ENCODE data around the gene TRPT1. TPM values are rescaled to one million over a fixed set of nuclear protein-coding genes. Genes with fewer than 3 reads are reported as not detected.

TRPT1 gene
- total RNA-seq, 5 donors from 2014 or later (not counting 1 experiment from before 2014, with no cell fraction given): 16.1 to 48.3 (median 40.2) TPM

DNA sequence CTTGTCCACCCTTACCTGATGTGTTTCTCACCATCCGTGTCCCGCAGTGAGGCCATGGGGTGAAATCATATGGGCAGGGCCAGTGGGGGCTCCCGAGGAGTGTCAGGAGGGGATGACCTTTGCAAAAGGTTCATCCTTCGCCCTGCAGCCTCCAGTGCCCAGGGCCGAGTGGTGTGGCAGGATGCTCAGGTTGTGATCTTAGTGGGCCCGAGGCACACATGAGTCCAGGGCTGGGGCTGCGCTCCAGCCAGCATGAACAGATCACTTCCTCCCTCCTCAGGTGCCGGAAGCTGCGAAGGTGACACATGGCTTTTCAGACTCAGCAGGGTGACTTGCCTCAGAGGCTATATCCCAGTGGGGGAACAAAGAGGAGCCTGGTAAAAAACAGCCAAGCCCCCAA lies 12.1 kb upstream of the TRPT1 start:
- no peaks in the 10 kb centered on the region for H3K36me3 Mint-ChIP-seq
- no peaks in the 10 kb centered on the region for H3K27me3 ChIP-seq (replicated peaks in 1 of 2; ENCODE audit: control insufficient read depth in 2 of 2, extremely low read depth in 1 of 2, insufficient read depth in 2 of 2, low read length in 1 of 2)
- no peak for DNase-seq
- ChIA-PET POLR2A (no interaction called here), CTCF (interaction anchor here in 1 of 2 donors (0.6 kb wide), 1 partner anchor 33 kb away, joined by 3 read pairs; no protein-coding TSS in a partner anchor)
- H3K9me3 Mint-ChIP-seq: no peaks in the 10 kb centered on the region
- H3K36me3 ChIP-seq (ENCODE audit: control insufficient read depth in 2 of 2, extremely low read depth in 1 of 2, insufficient read depth in 1 of 2, low read length in 1 of 2): peaks cover 11 to 16% of the 10 kb centered on the region in 2 donors
- H3K4me3 ChIP-seq (ENCODE audit: control insufficient read depth in 1 of 2, extremely low read depth in 1 of 2, low read length in 1 of 2): no peak overlapping the region
- H3K9me3 ChIP-seq: no peaks in the 10 kb centered on the region
- H3K27ac Mint-ChIP-seq: peak overlapping the region in 1 of 2 donors; percentile 55
- 89% methylated on average over 3 of the region's 9 CpGs for WGBS (ENCODE audit: insufficient coverage)
- H3K4me3 Mint-ChIP-seq: no peak overlapping the region
- H3K27ac ChIP-seq (ENCODE audit: low read length): no peak overlapping the region
- peaks cover 10 to 49% of the 10 kb centered on the region in 2 experiments for H3K4me1 ChIP-seq (ENCODE audit: control insufficient read depth in 1 of 2, extremely low read depth in 1 of 2, insufficient read depth in 2 of 2, low read length in 2 of 2)
- H3K27me3 Mint-ChIP-seq: no peaks in the 10 kb centered on the region
- H3K4me1 Mint-ChIP-seq: peaks cover 38 to 43% (median 39%) of the 10 kb centered on the region in 3 donors
- ATAC-seq (replicated peaks in 1 of 4): no peak

- Histone ChIP-seq H3K9me3 (no peaks in the 10 kb centered on the region), H3K36me3 (ENCODE audit: control insufficient read depth in 2 of 2, extremely low read depth in 1 of 2, insufficient read depth in 1 of 2, low read length in 1 of 2) (peaks cover 10 to 16% of the 10 kb centered on the region in 2 donors), H3K4me1 (ENCODE audit: control insufficient read depth in 1 of 2, extremely low read depth in 1 of 2, insufficient read depth in 2 of 2, low read length in 2 of 2) (peaks cover 8 to 48% of the 10 kb centered on the region in 2 experiments), H3K27me3 (replicated peaks in 1 of 2; ENCODE audit: control insufficient read depth in 2 of 2, extremely low read depth in 1 of 2, insufficient read depth in 2 of 2, low read length in 1 of 2) (no peaks in the 10 kb centered on the region), H3K27ac (ENCODE audit: low read length) (no peak overlapping the region), H3K4me3 (ENCODE audit: control insufficient read depth in 1 of 2, extremely low read depth in 1 of 2, low read length in 1 of 2) (no peak overlapping the region)
- Mint-ChIP-seq H3K9me3 (no peaks in the 10 kb centered on the region), H3K4me3 (no peak overlapping the region), H3K36me3 (no peaks in the 10 kb centered on the region), H3K27ac (peak overlapping the region in 1 of 2 donors; percentile 34), H3K4me1 (peaks cover 38 to 45% (median 38%) of the 10 kb centered on the region in 3 donors), H3K27me3 (no peaks in the 10 kb centered on the region)
- no peak for DNase-seq
- no peak for ATAC-seq (replicated peaks in 1 of 4)
- ChIA-PET CTCF (interaction anchor here in 1 of 2 donors (0.6 to 1.9 kb wide), 2 partner anchors 32 to 34 kb away, joined by 3 to 5 read pairs; no protein-coding TSS in a partner anchor), POLR2A (no interaction called here)
- WGBS (ENCODE audit: insufficient coverage): 98% methylated on average over 8 of the region's 12 CpGs
Measured at GRCh38 chr11:64237484-64237951, 11.5 kb upstream of the TRPT1 start.

DNA sequence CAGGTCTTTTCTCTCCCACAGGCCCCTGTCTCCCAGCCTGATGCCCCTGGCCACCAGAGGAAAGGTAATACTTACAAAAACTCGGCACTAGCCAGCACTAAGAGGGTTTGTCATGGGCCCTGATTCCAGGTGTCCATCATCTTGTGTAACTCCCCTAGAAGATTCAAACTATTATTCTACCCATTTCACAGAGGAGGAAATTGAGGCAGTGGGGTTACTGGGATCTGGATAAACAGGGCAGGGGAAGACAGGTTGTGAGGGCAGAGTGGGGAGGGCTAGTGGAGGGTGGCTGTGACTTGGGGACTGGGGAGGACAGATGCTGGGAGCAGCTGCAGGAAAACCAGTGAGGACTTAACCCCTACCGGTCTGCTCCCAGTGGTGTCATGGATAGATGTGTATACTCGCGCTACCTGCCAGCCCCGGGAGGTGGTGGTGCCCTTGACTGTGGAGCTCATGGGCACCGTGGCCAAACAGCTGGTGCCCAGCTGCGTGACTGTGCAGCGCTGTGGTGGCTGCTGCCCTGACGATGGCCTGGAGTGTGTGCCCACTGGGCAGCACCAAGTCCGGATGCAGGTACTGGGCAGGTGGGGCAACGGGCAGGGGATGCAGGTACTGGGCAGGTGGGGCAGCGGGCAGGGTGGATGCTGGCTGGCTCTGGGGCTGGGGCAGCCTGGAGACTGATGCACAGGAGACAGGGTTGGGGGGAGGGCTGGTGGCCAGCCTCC lies 9.6 kb upstream of the TRPT1 start:
- peak overlapping the region; percentile 79 to 84 (median 81) for H3K4me3 Mint-ChIP-seq
- Histone ChIP-seq H3K9me3 (no peaks in the 10 kb centered on the region), H3K27me3 (replicated peaks in 1 of 2; ENCODE audit: control insufficient read depth in 2 of 2, extremely low read depth in 1 of 2, insufficient read depth in 2 of 2, low read length in 1 of 2) (no peaks in the 10 kb centered on the region), H3K27ac (ENCODE audit: low read length) (peak overlapping the region; percentile 38), H3K36me3 (ENCODE audit: control insufficient read depth in 2 of 2, extremely low read depth in 1 of 2, insufficient read depth in 1 of 2, low read length in 1 of 2) (peaks cover 10 to 16% of the 10 kb centered on the region in 2 donors), H3K4me3 (ENCODE audit: control insufficient read depth in 1 of 2, extremely low read depth in 1 of 2, low read length in 1 of 2) (peak overlapping the region; percentile 58 to 70), H3K4me1 (ENCODE audit: control insufficient read depth in 1 of 2, extremely low read depth in 1 of 2, insufficient read depth in 2 of 2, low read length in 2 of 2) (peaks cover 9 to 51% of the 10 kb centered on the region in 2 experiments)
- no peaks in the 10 kb centered on the region for H3K9me3 Mint-ChIP-seq
- ATAC-seq (replicated peaks in 1 of 4) (no peak), DNase-seq (no peak)
- no peaks in the 10 kb centered on the region for H3K36me3 Mint-ChIP-seq
- POLR2A ChIA-PET: no interaction called here
- H3K27ac Mint-ChIP-seq: peak overlapping the region; percentile 72 to 84
- no peaks in the 10 kb centered on the region for H3K27me3 Mint-ChIP-seq
- WGBS (ENCODE audit: insufficient coverage): 95% methylated on average over 10 of the region's 12 CpGs
- CTCF ChIA-PET: interaction anchor here in 1 of 2 donors (1.9 kb wide), 1 partner anchor 31 kb away, joined by 5 read pairs; no protein-coding TSS in a partner anchor
- H3K4me1 Mint-ChIP-seq: peaks cover 42 to 45% (median 43%) of the 10 kb centered on the region in 3 donors

DNA sequence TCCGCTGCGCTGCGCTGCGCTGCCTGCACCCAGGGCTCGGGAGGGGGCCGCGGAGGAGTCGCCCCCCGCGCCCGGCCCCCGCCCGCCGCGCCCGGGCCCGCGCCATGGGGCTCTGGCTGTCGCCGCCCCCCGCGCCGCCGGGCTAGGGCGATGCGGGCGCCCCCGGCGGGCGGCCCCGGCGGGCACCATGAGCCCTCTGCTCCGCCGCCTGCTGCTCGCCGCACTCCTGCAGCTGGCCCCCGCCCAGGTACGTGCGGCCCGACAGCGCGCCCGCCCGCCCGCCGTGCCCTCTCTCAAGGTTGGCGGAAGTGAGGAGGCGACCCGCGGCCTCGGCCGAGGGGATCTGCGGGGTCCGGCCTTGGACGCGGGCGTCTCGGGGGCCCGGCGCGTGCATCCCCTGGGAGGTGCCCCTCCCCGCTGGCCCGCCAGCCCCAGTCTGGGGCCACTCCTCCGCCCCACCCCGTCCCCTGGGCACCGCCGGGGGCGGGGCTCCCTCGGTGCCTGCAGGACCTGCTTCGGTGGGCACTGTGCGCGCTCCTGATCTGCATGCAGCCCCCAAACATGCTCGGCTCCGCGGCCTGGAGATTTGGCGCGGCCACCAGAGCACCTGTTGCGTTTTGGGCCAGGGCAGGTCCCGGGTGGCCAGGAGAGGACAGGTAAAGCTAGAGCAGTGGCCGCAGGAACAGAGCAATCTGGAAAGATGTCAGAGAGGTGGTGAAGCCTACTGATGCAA lies 8.8 kb upstream of the TRPT1 start:
- Mint-ChIP-seq H3K4me1 (peaks cover 39 to 43% (median 39%) of the 10 kb centered on the region in 3 donors), H3K9me3 (no peaks in the 10 kb centered on the region), H3K27ac (peak overlapping the region; percentile 72 to 84), H3K36me3 (no peaks in the 10 kb centered on the region), H3K4me3 (peak overlapping the region; percentile 79 to 84 (median 81)), H3K27me3 (no peaks in the 10 kb centered on the region)
- under 1% methylated on average over 73 of the region's 80 CpGs for WGBS (ENCODE audit: insufficient coverage)
- Histone ChIP-seq H3K36me3 (ENCODE audit: control insufficient read depth in 2 of 2, extremely low read depth in 1 of 2, insufficient read depth in 1 of 2, low read length in 1 of 2) (peaks cover 10 to 16% of the 10 kb centered on the region in 2 donors), H3K9me3 (no peaks in the 10 kb centered on the region), H3K27me3 (replicated peaks in 1 of 2; ENCODE audit: control insufficient read depth in 2 of 2, extremely low read depth in 1 of 2, insufficient read depth in 2 of 2, low read length in 1 of 2) (no peaks in the 10 kb centered on the region), H3K4me1 (ENCODE audit: control insufficient read depth in 1 of 2, extremely low read depth in 1 of 2, insufficient read depth in 2 of 2, low read length in 2 of 2) (peaks cover 9 to 51% of the 10 kb centered on the region in 2 experiments), H3K4me3 (ENCODE audit: control insufficient read depth in 1 of 2, extremely low read depth in 1 of 2, low read length in 1 of 2) (peak overlapping the region; percentile 58 to 70), H3K27ac (ENCODE audit: low read length) (peak overlapping the region; percentile 38)
- ChIA-PET POLR2A (no interaction called here), CTCF (no interaction called here)
- DNase-seq (peak in 23 of 35 experiments; percentile 35 to 79 (median 49)), ATAC-seq (replicated peaks in 1 of 4) (peak; percentile 56 to 69 (median 61))

- Histone ChIP-seq H3K4me3 (ENCODE audit: control insufficient read depth in 1 of 2, extremely low read depth in 1 of 2, low read length in 1 of 2) (peak within 1 kb of the TSS; percentile 58 to 70), H3K36me3 (ENCODE audit: control insufficient read depth in 2 of 2, extremely low read depth in 1 of 2, insufficient read depth in 1 of 2, low read length in 1 of 2) (peaks cover 14 to 16% of the 10 kb centered on the region in 2 donors), H3K4me1 (ENCODE audit: control insufficient read depth in 1 of 2, extremely low read depth in 1 of 2, insufficient read depth in 2 of 2, low read length in 2 of 2) (peaks cover 16 to 56% of the 10 kb centered on the region in 2 experiments), H3K27me3 (replicated peaks in 1 of 2; ENCODE audit: control insufficient read depth in 2 of 2, extremely low read depth in 1 of 2, insufficient read depth in 2 of 2, low read length in 1 of 2) (no peaks in the 10 kb centered on the region), H3K27ac (ENCODE audit: low read length) (peak within 1 kb of the TSS; percentile 68), H3K9me3 (no peaks in the 10 kb centered on the region)
- ChIA-PET CTCF (no interaction called here), POLR2A (no interaction called here)
- H3K36me3 Mint-ChIP-seq: no peaks in the 10 kb centered on the region
- H3K4me1 Mint-ChIP-seq: peaks cover 42 to 51% (median 44%) of the 10 kb centered on the region in 3 donors
- peak within 1 kb of the TSS; percentile 72 to 88 for H3K27ac Mint-ChIP-seq
- peak; percentile 67 to 74 (median 69) for ATAC-seq (replicated peaks in 1 of 4)
- H3K27me3 Mint-ChIP-seq: no peaks in the 10 kb centered on the region
- H3K4me3 Mint-ChIP-seq: peak within 1 kb of the TSS; percentile 79 to 92 (median 84)
- WGBS (ENCODE audit: insufficient coverage): 17% methylated on average over 30 of the region's 62 CpGs
- no peaks in the 10 kb centered on the region for H3K9me3 Mint-ChIP-seq
- peak in 30 of 35 experiments; percentile 30 to 80 (median 54) for DNase-seq
Measured at GRCh38 chr11:64233913-64234586, 8.1 kb upstream of the TRPT1 start, which contains the start of gene VEGFB. Gene VEGFB (plus strand): TSS chr11:64234584. CDS start chr11:64234834, 250 bp downstream.

GRCh38 chr11:64232967-64233315 lies 7.0 kb upstream of the TRPT1 start:
- Histone ChIP-seq H3K9me3 (no peaks in the 10 kb centered on the region), H3K27ac (ENCODE audit: low read length) (no peak overlapping the region), H3K36me3 (ENCODE audit: control insufficient read depth in 2 of 2, extremely low read depth in 1 of 2, insufficient read depth in 1 of 2, low read length in 1 of 2) (peaks cover 6 to 9% of the 10 kb centered on the region in 2 donors), H3K4me1 (ENCODE audit: control insufficient read depth in 1 of 2, extremely low read depth in 1 of 2, insufficient read depth in 2 of 2, low read length in 2 of 2) (peaks cover 16 to 65% of the 10 kb centered on the region in 2 experiments), H3K27me3 (replicated peaks in 1 of 2; ENCODE audit: control insufficient read depth in 2 of 2, extremely low read depth in 1 of 2, insufficient read depth in 2 of 2, low read length in 1 of 2) (no peaks in the 10 kb centered on the region), H3K4me3 (ENCODE audit: control insufficient read depth in 1 of 2, extremely low read depth in 1 of 2, low read length in 1 of 2) (no peak overlapping the region)
- WGBS (ENCODE audit: insufficient coverage): 89% methylated on average over 6 of the region's 8 CpGs
- Mint-ChIP-seq H3K27me3 (no peaks in the 10 kb centered on the region), H3K9me3 (no peaks in the 10 kb centered on the region), H3K4me3 (peak overlapping the region; percentile 57 to 92 (median 73)), H3K27ac (peak overlapping the region in 1 of 2 donors; percentile 88), H3K36me3 (no peaks in the 10 kb centered on the region), H3K4me1 (peaks cover 45 to 57% (median 48%) of the 10 kb centered on the region in 3 donors)
- ATAC-seq (replicated peaks in 1 of 4) (no peak), DNase-seq (no peak)
- POLR2A ChIA-PET: no interaction called here
- CTCF ChIA-PET: no interaction called here
